GM19193 (cell line): ENCODE data around the gene NPLOC4.

Experiments used
- POLR2A ChIP-seq: IDR thresholded peaks from 4 replicates; pipeline ENCODE4 v1.6.1; 2011; ENCODE audit not compliant: insufficient read depth, insufficient read length; ENCODE audit errors: extremely low read depth

The NPLOC4 gene

DNA sequence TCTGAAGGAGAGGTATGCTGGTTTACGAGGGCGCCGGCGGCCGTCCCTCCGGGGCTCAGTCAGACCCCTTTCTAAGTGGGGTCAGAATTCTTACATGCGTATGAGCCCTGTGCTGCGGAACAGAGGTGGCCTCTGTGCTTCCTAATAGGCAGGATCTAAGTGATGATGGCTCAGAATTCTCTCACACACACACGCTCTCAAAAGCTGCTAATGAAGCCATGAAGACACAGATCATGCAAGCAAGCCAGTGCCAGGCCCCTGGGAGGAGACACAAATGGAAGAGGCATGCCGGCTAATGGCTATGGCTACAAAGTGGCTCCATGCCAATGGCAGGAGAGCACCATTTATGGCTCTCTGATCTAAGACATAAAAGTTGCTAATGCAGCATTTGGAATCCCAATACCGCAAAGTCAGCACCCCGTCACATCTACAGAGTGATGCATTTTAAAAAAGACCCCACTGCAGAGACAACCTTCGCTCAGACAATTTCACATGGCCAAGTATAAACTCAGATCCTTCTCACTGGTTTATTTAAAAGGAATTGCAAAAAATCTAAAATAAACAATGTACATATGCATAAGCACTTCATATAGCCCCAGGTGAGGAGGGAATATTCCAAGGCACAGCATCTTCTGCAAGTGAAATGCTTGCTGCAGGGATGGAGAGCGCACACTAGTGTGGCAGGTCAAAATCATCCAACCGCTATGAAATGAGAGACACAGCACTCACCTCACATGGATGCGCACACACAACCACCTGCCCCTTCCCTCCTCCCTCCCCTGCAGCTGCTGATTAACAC lies 24.5 kb downstream of the NPLOC4 start:
- TF ChIP-seq POLR2A, result no peak

DNA sequence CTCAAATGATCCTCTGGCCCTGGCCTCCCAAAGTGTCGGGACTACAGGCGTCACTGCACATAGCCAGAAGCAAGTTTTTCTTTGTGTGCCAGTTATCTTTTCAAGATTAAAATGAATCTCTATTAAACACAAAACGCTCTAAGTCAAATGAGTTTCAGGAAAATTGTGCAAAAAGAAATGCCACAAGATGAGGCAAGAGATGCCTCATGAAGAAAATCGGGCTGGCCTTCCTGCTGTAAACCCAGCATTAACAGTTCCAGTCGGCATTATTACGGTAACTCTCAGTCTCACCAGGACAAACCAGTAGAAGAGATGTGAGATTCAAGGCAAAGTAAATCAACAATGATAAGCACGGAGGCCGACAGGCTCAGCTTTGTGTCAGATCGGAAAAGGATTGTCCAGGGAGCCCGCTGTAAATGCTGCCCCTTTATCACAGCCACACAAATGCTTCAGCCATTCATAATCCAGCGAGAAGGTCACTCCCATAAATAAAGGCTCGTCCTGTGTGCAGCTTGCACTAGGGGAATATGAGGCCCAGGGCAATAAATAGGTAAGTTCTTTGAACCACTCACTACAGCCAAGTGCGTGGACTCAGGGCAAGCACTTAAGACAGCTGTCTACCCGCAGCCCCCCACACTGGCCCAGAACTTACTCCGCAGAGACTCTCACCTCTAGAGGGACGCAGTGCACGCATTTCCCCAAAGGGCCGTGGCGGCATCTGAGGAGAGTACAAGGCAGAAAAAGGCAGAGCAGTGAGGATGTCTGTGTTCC lies 27.2 kb downstream of the NPLOC4 start:
- no peak for TF ChIP-seq POLR2A

DNA sequence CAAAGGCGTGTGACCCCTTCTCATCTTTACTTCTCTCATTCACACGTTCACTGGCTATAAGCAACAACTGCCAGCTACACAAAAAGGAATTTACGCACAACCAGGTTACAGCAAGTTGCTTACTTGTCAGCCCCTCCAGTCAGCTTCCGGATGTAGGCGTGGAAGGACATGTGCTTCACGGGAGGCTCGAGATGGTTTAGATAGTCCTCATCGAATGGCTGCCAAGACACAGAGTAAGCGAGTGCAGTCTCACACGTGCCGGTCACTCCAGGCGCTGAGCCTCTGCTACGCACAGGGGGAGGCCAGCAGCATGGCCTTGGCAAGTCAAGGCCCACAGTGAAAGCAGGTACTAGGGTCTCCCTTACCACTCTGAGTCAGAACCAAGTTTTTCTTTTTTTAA lies 28.3 kb downstream of the NPLOC4 start:
- no peak for TF ChIP-seq POLR2A

DNA sequence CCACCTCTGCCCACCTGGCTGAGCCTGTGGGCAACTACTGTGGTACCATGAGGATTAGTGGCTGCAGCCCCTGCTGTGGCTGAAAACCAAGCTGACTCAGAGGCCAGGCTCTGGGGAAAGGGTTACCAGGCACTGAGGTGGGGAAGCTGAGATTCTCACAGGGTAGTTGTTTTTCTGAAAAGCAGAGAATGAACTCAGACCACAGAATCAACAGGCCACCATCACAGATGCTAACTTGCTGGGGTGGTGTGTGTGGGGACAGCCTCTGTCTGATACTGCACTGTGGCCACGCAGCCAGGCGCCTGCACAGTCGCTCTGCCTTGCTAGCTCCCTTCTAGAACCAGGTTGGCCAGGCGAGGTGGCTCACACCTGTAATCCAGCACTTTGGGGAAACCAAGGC lies 28.8 kb downstream of the NPLOC4 start:
- TF ChIP-seq POLR2A, result no peak

DNA sequence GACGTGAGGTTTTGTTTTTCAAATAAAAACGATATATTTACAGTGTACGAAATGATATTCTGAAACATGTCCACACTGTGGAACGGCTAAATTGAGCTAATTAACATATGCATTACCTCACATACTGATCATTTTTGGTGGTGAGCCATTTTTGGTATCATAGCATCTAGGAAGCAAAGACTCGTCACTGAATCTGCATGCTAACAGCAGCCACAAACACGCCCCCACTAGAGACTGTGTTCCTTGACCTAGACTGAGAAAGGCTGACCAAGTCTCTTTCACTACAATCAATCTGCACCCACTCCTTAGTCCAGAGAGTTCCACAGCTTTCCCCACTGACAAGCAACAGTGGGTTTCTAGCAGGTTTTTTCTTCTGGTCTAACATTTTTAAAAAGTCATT lies 29.5 kb downstream of the NPLOC4 start:
- no peak for TF ChIP-seq POLR2A

DNA sequence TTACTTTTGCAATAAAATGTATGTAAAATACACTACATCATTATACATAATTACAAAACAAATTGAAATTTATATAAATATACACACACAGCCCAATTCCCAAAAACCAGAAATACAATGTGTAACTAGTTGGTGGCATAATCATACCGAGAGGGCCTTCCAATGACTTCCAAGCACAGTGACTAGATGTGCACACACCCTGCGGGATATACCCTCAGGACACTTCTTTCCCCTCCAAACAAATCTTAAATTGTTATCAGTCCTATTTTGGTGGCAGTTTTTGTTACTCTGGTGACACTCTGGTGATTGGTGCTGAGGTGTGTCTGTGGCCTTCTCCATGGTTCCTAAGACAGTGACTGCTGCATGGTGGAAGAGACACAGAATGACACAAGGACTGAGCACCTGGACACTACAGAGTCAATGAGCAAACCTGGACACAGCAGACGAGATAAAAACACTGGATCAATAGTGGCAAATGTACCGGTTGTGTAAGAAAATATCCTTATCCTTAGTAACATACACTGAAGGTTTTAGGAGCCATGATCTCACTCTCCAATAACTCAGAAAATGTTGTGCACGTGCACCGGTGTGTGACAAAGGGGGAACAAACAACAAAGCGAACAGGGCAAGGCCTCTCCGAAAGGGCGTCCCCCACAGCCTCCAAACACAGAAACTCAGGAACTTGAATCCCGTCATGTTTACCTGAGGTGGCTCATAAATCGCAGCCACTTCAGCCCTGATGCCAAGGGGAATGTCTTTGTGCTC lies 32.9 kb downstream of the NPLOC4 start:
- TF ChIP-seq POLR2A, result no peak

DNA sequence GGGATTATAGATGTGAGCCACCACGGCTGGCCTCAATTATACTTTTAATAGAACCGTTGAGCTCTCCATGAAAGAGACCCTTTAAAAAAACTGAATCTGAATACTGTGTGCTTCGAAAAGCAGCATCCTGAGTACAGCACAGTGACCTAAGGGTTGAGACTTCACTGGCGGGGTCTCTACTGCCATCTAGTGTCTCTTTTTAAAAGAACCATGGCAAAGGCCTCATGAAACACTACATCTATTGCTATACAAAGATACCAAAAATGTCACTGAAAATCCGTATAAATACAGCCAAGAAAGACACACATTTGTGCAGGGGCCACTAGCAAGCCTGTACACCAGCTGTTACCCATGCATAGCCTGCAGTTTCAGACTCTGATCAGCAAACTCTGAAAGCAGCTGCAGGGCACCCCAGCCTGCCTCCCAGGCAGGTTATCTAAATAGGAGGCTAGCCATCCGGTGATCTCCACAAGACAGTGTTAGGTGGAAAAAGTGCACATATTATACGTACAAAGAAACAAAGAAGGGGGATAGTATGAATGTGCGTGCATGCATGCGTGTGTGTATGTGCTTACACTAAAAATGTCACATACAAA lies 35.3 kb downstream of the NPLOC4 start:
- TF ChIP-seq POLR2A, result no peak

DNA sequence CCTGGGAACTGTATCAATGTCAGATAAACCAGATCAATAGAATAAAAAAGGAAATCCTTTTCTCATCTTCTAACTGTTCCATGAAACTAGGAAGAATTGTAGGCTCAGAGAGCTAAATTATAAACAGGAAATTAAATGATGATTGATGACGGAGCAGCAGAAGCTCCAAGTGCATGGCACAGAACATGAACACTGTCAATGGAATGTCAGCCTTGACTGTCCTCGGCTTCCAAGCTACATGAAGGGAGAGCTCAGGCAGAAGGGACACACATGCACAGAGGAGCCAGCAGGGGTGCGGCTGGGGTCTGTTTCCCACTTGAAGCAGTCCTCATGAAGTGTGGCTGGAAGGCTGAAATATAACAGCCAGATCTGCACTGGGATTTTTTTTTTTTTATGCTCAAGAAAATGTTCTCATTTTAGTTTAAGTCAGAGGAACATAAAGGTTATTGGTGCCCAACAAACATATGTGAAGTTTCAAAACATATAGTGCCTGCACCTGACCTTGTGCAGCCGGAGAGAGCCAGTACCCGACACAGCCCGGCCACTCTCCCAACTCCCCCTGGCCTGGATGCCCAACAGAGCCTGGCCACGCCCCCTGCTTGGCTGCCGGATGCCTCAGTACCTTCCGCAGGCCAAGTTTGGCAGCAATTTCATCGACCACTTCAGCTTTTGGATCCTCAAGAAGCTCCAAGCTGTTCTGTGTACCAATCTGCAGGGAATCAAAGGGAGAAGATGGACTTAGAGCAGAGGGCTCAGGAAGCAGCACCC lies 37.0 kb downstream of the NPLOC4 start:
- TF ChIP-seq POLR2A, result no peak

DNA sequence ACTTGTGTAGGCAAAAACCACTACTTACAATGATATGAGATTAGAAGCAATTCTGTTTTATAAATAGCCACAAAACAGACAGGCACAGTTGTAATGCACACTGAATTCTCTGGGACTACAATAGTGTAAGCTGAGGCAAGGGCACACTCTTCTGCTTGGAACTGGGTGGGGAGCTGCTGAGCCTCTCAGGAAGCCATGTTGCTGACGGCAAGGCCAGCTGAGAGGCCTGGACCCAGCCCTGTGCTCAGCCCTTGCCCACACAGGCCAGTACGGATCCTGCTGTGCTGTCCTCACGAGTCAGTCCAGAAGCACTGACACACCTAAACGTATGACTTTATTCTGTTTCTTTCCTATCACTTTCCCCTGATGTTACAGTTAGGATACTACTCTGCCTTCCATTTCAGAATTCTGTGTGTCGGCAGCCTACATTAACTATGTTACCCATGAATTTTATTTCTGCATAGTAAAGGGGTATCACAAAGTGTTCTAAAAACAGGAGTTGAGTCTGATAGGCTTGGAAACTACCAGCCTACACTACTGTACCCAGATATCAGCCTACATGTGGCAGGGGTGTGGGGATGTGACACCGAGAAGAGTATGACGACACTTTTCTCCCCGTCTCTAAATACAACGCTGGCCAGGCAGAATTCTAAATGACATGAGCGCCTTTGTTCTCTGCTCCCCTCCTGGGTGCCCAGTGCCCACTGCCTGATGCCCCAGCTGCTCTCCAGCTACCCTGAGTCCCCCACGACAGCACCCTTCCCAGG lies 43.6 kb downstream of the NPLOC4 start:
- TF ChIP-seq POLR2A, result no peak

DNA sequence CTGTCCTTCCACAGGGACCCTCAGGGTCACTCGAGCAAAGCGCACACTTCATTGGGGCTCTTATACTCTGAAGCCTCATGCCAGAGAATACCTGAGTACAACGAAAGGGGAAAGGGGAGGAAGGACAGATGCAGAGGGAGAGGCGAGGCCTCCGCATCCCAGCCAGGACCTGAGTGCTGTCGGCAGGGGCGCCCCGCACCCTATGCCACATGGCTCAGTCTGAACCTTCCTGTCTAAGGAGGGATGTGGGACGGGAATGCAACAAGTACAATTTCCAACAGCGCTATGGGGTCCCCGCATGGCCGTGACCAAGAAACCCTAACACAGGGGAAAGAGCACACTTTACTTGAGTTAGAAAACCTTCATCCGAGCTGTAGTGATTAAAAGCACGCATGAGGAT lies 44.9 kb downstream of the NPLOC4 start:
- TF ChIP-seq POLR2A, result no peak

DNA sequence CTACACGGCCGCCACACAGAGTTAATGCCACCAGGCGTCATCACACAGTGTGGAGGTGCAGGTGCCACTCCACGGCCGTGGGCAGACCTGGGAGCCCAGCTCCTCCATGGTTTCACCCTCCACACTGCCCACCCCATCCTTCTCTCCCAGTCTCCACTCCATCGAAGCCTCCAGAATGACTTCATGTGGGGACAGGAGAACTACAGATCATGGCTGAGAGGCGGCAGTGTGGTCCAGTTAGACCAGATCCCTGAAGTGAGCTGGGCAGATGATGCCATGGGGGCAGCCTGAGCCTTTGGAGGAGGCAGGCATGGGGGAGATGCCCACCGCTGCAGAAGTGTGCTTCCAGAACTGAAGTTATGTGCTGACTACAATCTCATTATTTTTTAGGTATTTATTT lies 46.8 kb downstream of the NPLOC4 start:
- TF ChIP-seq POLR2A, result no peak

DNA sequence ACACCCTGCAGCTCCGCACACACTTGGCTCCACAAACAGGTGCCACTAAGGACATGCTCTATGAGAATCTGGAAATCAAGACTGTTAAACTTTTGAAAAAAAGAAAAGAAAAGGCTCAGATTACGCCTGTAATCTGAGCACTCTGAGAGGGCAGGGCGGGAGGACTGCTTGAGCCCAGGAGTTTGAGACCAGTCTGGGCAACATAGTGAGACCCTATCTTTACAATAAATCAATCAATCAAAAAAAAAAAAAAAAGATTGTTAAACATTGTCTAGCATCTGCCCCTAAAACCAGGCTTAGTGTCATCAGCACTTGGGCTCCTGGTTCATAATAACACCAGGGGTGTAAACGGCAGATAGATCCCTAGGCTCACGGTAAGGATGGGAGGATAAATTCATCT lies 47.3 kb downstream of the NPLOC4 start:
- TF ChIP-seq POLR2A, result no peak

DNA sequence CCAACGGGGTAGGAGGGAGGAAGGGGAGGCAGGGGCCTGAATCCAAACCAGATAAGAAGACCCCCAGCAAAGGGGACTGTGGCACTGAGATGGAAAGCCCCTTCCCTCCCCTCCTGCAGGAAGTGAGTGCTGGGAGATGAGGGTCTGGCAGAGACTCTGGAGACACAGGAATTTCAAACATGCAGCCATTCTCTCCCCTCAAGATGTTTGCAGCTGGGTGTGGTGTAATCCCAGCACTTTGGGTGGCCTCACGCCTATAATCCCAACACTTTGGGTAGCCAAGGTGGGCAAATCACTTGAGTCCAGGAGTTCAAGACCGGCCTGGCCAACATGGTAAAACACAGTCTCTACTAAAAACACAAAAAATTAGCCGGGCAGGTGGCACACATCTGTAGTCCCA lies 50.8 kb downstream of the NPLOC4 start:
- no peak for TF ChIP-seq POLR2A

DNA sequence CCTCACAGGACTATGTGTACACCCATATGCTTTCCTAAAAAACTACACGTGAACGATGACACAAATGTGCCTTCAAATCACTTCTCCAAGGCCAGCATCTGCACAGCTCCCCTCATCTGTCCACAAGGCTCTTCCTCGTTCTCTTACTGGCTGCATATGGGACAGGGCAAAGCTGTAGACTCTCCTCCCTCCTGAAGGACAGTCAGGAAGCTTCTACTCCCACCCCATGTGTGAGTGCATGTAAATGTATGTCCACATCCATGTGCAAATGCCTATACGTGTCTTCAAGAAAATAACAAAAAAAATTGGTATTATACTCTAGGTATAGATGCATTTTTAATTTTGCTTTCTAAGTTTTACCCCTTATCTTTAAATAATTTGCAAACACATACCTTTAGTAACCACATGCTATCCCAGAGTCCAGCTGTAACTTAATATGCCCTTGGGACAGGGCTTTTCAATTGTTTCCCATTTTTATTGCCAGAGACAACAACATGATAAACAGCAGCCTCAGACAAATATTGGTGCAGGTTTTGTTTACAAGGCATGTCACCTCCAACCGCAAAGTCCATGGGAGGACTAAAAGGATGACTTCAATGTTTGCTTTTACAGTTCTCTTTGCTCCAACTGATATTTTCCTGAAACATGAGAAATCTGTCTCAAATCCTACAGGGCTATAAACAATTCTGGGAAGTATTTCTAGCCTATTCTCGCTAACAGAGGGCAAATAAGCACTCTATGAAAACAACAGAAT lies 53.1 kb downstream of the NPLOC4 start:
- no peak for TF ChIP-seq POLR2A

DNA sequence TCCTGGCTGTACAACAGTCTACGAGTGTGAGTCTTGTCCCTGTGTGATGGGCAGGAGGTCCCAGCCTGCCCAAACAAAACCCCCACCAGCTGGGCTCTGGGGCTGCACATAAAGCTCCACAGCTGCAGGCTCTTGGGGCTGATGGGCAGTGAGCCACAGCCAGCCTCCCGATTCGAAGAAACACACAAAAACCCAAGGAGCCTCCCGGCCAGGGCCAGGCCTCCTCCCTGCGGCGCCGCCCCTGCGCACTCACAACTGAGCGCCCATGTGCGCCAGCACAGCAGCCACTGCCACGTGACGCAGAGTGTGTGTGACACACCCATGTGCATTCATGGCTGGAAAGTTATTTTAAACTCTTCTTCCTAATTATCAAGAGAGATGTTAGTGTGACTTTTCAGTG lies 54.2 kb downstream of the NPLOC4 start:
- TF ChIP-seq POLR2A, result no peak
